Measurements from ENCODE around the gene OBSL1.

The OBSL1 gene

DNA sequence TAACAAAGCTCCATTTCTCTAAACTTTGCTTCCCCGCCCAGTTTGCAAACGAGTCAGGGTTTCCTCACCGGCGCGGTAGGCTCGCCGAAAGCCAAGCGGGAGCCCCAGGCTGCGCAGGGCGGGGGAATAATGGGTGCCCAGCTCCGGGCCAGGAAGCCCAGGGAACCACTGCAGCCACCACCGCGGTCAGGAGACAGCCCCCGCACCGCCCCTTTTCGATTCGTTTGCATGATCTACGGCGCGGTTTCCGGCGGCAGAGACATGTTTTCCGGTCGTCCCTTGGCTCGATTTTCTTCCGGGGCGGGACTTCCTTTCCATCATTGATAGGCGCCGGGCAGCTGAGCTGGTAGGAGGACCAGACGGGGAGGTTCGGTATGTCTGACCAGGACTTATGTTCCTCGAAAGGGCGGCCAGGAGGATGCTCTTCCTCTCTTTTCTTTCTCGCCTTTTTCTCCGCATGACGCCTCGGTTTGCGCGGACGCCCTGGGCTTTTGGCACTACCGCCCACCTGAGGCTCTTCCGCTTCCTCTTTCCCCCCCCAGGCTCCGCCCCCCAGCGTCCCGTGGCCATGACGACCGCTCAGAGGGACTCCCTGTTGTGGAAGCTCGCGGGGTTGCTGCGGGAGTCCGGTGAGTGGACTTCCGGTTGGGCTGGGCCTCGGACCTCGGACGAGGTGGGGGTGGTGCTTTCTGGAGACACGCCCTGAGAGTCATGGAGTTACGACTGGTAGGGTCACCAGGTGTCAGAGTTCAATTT, 26.4 kb upstream of the OBSL1 start, which contains the start of gene STK11IP:
Gene STK11IP, plus strand, starts transcription at position 306 of the 756 bp plus-strand sequence. Its CDS starts 263 bp downstream, at position 569.
- peaks cover 3% of the 10 kb centered on the region; the same call in 1 of the 2 replicates for H3K36me3 ChIP-seq (ENCODE audit: control insufficient read depth, low read length)

DNA sequence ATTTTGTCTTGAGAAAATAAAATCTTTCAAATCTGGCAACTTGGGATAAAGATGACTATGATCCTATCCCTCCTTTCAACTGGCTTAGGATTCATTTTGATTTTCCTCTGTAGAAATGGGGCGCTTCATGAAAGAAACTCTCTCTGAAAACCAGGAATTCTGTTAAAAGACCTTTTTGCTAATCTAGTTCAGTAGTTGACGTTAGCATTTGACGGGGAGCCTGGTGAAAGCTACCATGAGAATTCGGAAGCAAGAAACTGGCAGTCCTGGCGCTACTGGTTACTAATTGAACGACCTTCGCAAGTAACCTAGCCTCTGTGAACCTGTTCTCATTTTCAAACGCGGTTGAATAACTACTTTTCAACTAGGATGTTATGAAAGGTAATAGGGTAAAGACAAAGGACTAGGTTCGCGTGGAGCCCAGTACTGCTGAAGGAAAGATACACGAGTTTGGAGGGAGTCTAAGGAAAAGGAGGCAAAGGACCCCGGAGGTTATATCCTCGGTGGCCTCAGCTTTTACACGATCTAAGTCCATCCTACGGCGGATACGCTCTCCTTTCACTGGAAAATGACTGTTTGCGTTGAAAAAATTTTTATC, 25.7 kb upstream of the OBSL1 start:
- H3K27ac ChIP-seq (ENCODE audit: low read depth, low read length), result peak overlapping the region; percentile 60; the same call in 1 of the 2 replicates
- no peak for TF ChIP-seq EZH2phosphoT487 (IDR thresholded peaks at IDR 0.05; ENCODE audit: borderline replicate concordance, low read length)
- TF ChIP-seq, protein P1, sequence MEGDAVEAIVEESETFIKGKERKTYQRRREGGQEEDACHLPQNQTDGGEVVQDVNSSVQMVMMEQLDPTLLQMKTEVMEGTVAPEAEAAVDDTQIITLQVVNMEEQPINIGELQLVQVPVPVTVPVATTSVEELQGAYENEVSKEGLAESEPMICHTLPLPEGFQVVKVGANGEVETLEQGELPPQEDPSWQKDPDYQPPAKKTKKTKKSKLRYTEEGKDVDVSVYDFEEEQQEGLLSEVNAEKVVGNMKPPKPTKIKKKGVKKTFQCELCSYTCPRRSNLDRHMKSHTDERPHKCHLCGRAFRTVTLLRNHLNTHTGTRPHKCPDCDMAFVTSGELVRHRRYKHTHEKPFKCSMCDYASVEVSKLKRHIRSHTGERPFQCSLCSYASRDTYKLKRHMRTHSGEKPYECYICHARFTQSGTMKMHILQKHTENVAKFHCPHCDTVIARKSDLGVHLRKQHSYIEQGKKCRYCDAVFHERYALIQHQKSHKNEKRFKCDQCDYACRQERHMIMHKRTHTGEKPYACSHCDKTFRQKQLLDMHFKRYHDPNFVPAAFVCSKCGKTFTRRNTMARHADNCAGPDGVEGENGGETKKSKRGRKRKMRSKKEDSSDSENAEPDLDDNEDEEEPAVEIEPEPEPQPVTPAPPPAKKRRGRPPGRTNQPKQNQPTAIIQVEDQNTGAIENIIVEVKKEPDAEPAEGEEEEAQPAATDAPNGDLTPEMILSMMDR (IDR thresholded peaks at IDR 0.05; ENCODE audit: low read depth, low read length, poor library complexity, severe bottlenecking), result no peak
- H3K79me2 ChIP-seq (ENCODE audit: control insufficient read depth, low read length), result peaks cover 3% of the 10 kb centered on the region
- H3K27me3 ChIP-seq (ENCODE audit: control insufficient read depth, low read length), result no peaks in the 10 kb centered on the region
- peak overlapping the region; percentile 95 for H3K4me2 ChIP-seq (ENCODE audit: low read length)
- no peaks in the 10 kb centered on the region for H4K20me1 ChIP-seq (ENCODE audit: control insufficient read depth, insufficient read depth, low read depth, low read length)
- no peaks in the 10 kb centered on the region for H3K9me2 ChIP-seq (replicated peaks; ENCODE audit: control insufficient read depth, low read length)
- no peaks in the 10 kb centered on the region for H3F3A ChIP-seq (ENCODE audit: control insufficient read depth, insufficient read depth)
- no peaks in the 10 kb centered on the region for H3K36me3 ChIP-seq (ENCODE audit: control insufficient read depth, low read length)
- peak overlapping the region; percentile 92 for H3K4me3 ChIP-seq (ENCODE audit: low read length)
- no peaks in the 10 kb centered on the region for H3K9me3 ChIP-seq (ENCODE audit: control insufficient read depth, insufficient read depth, low read length)
- H3K4me1 ChIP-seq (ENCODE audit: control insufficient read depth, low read length), result peaks cover 15% of the 10 kb centered on the region

More for the DNA sequence above, 26.4 kb upstream of the OBSL1 start, which contains the start of gene STK11IP:
- H4K20me1 ChIP-seq (ENCODE audit: control insufficient read depth, insufficient read depth, low read depth, low read length), result no peaks in the 10 kb centered on the region
- peak within 1 kb of the TSS; percentile 60 for H3K27ac ChIP-seq (ENCODE audit: low read depth, low read length)
- H3K4me2 ChIP-seq (ENCODE audit: low read length), result peak within 1 kb of the TSS; percentile 95
- no peaks in the 10 kb centered on the region for H3K9me3 ChIP-seq (ENCODE audit: control insufficient read depth, insufficient read depth, low read length)
- no peak for TF ChIP-seq EZH2phosphoT487 (IDR thresholded peaks at IDR 0.05; ENCODE audit: borderline replicate concordance, low read length)
- TF ChIP-seq, protein P1 (IDR thresholded peaks at IDR 0.05; ENCODE audit: low read depth, low read length, poor library complexity, severe bottlenecking), result no peak
- H3K9me2 ChIP-seq (replicated peaks; ENCODE audit: control insufficient read depth, low read length), result no peaks in the 10 kb centered on the region
- peaks cover 3% of the 10 kb centered on the region for H3K79me2 ChIP-seq (ENCODE audit: control insufficient read depth, low read length)
- H3F3A ChIP-seq (ENCODE audit: control insufficient read depth, insufficient read depth), result no peaks in the 10 kb centered on the region
- peak within 1 kb of the TSS; percentile 92 for H3K4me3 ChIP-seq (ENCODE audit: low read length)
- no peaks in the 10 kb centered on the region for H3K27me3 ChIP-seq (ENCODE audit: control insufficient read depth, low read length)
- peaks cover 15% of the 10 kb centered on the region for H3K4me1 ChIP-seq (ENCODE audit: control insufficient read depth, low read length)

DNA sequence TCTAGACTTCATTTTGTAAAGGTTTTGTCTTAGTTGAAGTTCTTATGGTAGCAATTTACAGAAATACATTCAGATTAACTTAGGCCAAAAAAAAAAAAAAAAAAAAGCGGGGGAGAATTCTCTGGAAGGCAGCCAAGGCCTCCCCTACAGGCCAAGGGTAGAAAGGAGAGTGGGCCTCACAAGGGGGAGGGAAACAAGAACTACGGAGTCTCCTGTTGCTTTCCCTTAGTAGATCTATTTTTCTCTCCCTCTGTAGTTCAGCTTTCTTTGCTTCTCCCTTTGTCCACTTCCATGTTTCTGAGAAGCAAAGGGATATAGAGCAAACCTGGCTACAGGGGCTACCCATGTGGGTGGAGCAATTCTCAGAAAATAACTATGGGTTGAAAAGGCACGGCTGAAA, 23.9 kb upstream of the OBSL1 start:
- TF ChIP-seq, protein P1 (IDR thresholded peaks at IDR 0.05; ENCODE audit: low read depth, low read length, poor library complexity, severe bottlenecking), result no peak
- TF ChIP-seq EZH2phosphoT487 (IDR thresholded peaks at IDR 0.05; ENCODE audit: borderline replicate concordance, low read length), result no peak
- no peak overlapping the region for H3K4me2 ChIP-seq (ENCODE audit: low read length)

More for the DNA sequence above, 23.9 kb upstream of the OBSL1 start:
- no peaks in the 10 kb centered on the region for H3K9me3 ChIP-seq (ENCODE audit: control insufficient read depth, insufficient read depth, low read length)
- H3K9me2 ChIP-seq (replicated peaks; ENCODE audit: control insufficient read depth, low read length), result no peaks in the 10 kb centered on the region
- H3K27ac ChIP-seq (ENCODE audit: low read depth, low read length), result no peak overlapping the region
- no peak overlapping the region for H3K4me3 ChIP-seq (ENCODE audit: low read length)
- peaks cover 15% of the 10 kb centered on the region for H3K4me1 ChIP-seq (ENCODE audit: control insufficient read depth, low read length)
- H3K79me2 ChIP-seq (ENCODE audit: control insufficient read depth, low read length), result peaks cover 3% of the 10 kb centered on the region
- no peaks in the 10 kb centered on the region for H4K20me1 ChIP-seq (ENCODE audit: control insufficient read depth, insufficient read depth, low read depth, low read length)
- H3K27me3 ChIP-seq (ENCODE audit: control insufficient read depth, low read length), result no peaks in the 10 kb centered on the region
- H3K36me3 ChIP-seq (ENCODE audit: control insufficient read depth, low read length), result no peaks in the 10 kb centered on the region
- H3F3A ChIP-seq (ENCODE audit: control insufficient read depth, insufficient read depth), result no peaks in the 10 kb centered on the region
